SK-N-MC (cell line): ENCODE results near the gene MLKL.

Experiments
- DNase-seq: peaks from one replicate; pipeline ENCODE4 v3.0.0-alpha.2; 2011; ENCODE audit warnings: low read depth, low spot score
- H3K27ac ChIP-seq: fragments of 200-600 bp; sonication (generic); 2 replicates; pipeline ENCODE4 v1.5.1; 2016; ENCODE audit warnings: mixed run types
- H3K36me3 ChIP-seq: fragments of 200-600 bp; sonication (generic); 2 replicates; pipeline ENCODE4 v1.6.1; 2017; ENCODE audit warnings: antibody characterized with exemption, low read length, mixed read lengths; ENCODE audit not compliant: insufficient read depth
- H3K4me3 ChIP-seq: fragments of 200-600 bp; sonication (generic); 2 replicates; pipeline ENCODE4 v1.5.1; 2016
- H3K9ac ChIP-seq: fragments of 200-600 bp; sonication (generic); 2 replicates; pipeline ENCODE4 v1.8.0; 2017; ENCODE audit warnings: mixed run types, mixed read lengths; ENCODE audit not compliant: insufficient read length
- H3K9me3 ChIP-seq: fragments of 200-600 bp; sonication (generic); 2 replicates; pipeline ENCODE4 v1.6.1; 2017; ENCODE audit warnings: low read depth, mild to moderate bottlenecking, antibody characterized with exemption, low read length, moderate library complexity, mixed read lengths
- EZH2 ChIP-seq: fragments of 200-600 bp; sonication (generic); IDR thresholded peaks from one replicate; pipeline ENCODE4 v1.6.1; 2017; ENCODE audit warnings: antibody characterized with exemption
- FOXP2 ChIP-seq: optimal IDR thresholded peaks from 2 replicates; pipeline ENCODE3; 2011; ENCODE audit warnings: mild to moderate bottlenecking, moderate library complexity; ENCODE audit not compliant: insufficient read depth; ENCODE audit errors: extremely low read length, control extremely low read depth
- POLR2AphosphoS5 ChIP-seq: IDR thresholded peaks from 2 replicates; pipeline ENCODE4 v1.6.1; 2012; ENCODE audit warnings: mild to moderate bottlenecking, low read depth, low read length, borderline replicate concordance

The MLKL gene

GRCh38 chr16:74718140-74718539 lies 17.5 kb upstream of the MLKL start:
- H3K27ac ChIP-seq: no peak overlapping the region
- no peaks in the 10 kb centered on the region for H3K36me3 ChIP-seq
- H3K9me3 ChIP-seq: no peaks in the 10 kb centered on the region
- DNase-seq: no peak
- H3K9ac ChIP-seq: no peak overlapping the region
- H3K4me3 ChIP-seq: no peak overlapping the region
- TF ChIP-seq POLR2AphosphoS5: no peak
- TF ChIP-seq EZH2: no peak
- TF ChIP-seq FOXP2: no peak

GRCh38 chr16:74717367-74717766 lies 16.7 kb upstream of the MLKL start:
- Histone ChIP-seq H3K9me3 (no peaks in the 10 kb centered on the region), H3K36me3 (no peaks in the 10 kb centered on the region), H3K27ac (no peak overlapping the region), H3K4me3 (no peak overlapping the region), H3K9ac (no peak overlapping the region)
- no peak for DNase-seq
- TF ChIP-seq FOXP2: no peak
- TF ChIP-seq POLR2AphosphoS5: no peak
- no peak for TF ChIP-seq EZH2

GRCh38 chr16:74716355-74716754 lies 15.7 kb upstream of the MLKL start:
- TF ChIP-seq EZH2 (no peak), POLR2AphosphoS5 (no peak), FOXP2 (no peak)
- Histone ChIP-seq H3K36me3 (no peaks in the 10 kb centered on the region), H3K9me3 (no peaks in the 10 kb centered on the region), H3K9ac (no peak overlapping the region), H3K4me3 (no peak overlapping the region), H3K27ac (no peak overlapping the region)
- no peak for DNase-seq

- Histone ChIP-seq H3K27ac (no peak overlapping the region), H3K9me3 (no peaks in the 10 kb centered on the region), H3K36me3 (no peaks in the 10 kb centered on the region), H3K9ac (no peak overlapping the region), H3K4me3 (no peak overlapping the region)
- DNase-seq: no peak
- TF ChIP-seq EZH2: no peak
- TF ChIP-seq FOXP2: no peak
- TF ChIP-seq POLR2AphosphoS5: no peak
Measured at GRCh38 chr16:74713876-74714275, 13.2 kb upstream of the MLKL start.

- H3K9ac ChIP-seq: no peak overlapping the region
- no peak for DNase-seq
- TF ChIP-seq EZH2: no peak
- TF ChIP-seq FOXP2: no peak
- no peak for TF ChIP-seq POLR2AphosphoS5
- H3K9me3 ChIP-seq: no peaks in the 10 kb centered on the region
- H3K36me3 ChIP-seq: no peaks in the 10 kb centered on the region
- H3K4me3 ChIP-seq: no peak overlapping the region
- H3K27ac ChIP-seq: no peak overlapping the region
Measured at GRCh38 chr16:74713325-74713724, 12.7 kb upstream of the MLKL start.

GRCh38 chr16:74711938-74712337 lies 11.3 kb upstream of the MLKL start:
- DNase-seq: no peak
- Histone ChIP-seq H3K27ac (no peak overlapping the region), H3K9ac (no peak overlapping the region), H3K36me3 (no peaks in the 10 kb centered on the region), H3K9me3 (no peaks in the 10 kb centered on the region), H3K4me3 (no peak overlapping the region)
- TF ChIP-seq FOXP2: no peak

- Histone ChIP-seq H3K9ac (no peak overlapping the region), H3K9me3 (no peaks in the 10 kb centered on the region), H3K4me3 (no peak overlapping the region), H3K36me3 (no peaks in the 10 kb centered on the region), H3K27ac (no peak overlapping the region)
- no peak for DNase-seq
- TF ChIP-seq EZH2 (no peak), POLR2AphosphoS5 (no peak), FOXP2 (no peak)
Measured at GRCh38 chr16:74710401-74710800, 9.7 kb upstream of the MLKL start.

GRCh38 chr16:74709441-74709877 lies 8.8 kb upstream of the MLKL start:
- no peak overlapping the region for H3K4me3 ChIP-seq
- DNase-seq: no peak
- no peaks in the 10 kb centered on the region for H3K36me3 ChIP-seq
- no peaks in the 10 kb centered on the region for H3K9me3 ChIP-seq
- no peak overlapping the region for H3K27ac ChIP-seq
- no peak for TF ChIP-seq POLR2AphosphoS5
- TF ChIP-seq EZH2: no peak
- TF ChIP-seq FOXP2: no peak
- H3K9ac ChIP-seq: no peak overlapping the region

GRCh38 chr16:74700116-74700437 lies 585 bp downstream of the MLKL start:
- no peaks in the 10 kb centered on the region for H3K9me3 ChIP-seq
- H3K4me3 ChIP-seq: peak overlapping the region; percentile 64
- H3K9ac ChIP-seq: no peak overlapping the region
- no peak for TF ChIP-seq EZH2
- no peak for TF ChIP-seq POLR2AphosphoS5
- TF ChIP-seq FOXP2: no peak
- no peaks in the 10 kb centered on the region for H3K36me3 ChIP-seq
- DNase-seq: no peak
- no peak overlapping the region for H3K27ac ChIP-seq

GRCh38 chr16:74699666-74700065 lies 996 bp downstream of the MLKL start:
- Histone ChIP-seq H3K4me3 (no peak overlapping the region), H3K27ac (no peak overlapping the region), H3K9me3 (no peaks in the 10 kb centered on the region), H3K9ac (no peak overlapping the region), H3K36me3 (no peaks in the 10 kb centered on the region)
- TF ChIP-seq EZH2 (no peak), POLR2AphosphoS5 (no peak), FOXP2 (no peak)
- DNase-seq: no peak
